ENCODE data around the gene PLEKHA1.

GRCh38 chr10:122424059-122424458 lies 49.6 kb downstream of the PLEKHA1 start:
- no peak for TF ChIP-seq CTCF (IDR thresholded peaks at IDR 0.05)
- TF ChIP-seq POLR2A (IDR thresholded peaks at IDR 0.05), result no peak
